Osteoblast (primary cell): ENCODE measurements around the gene ITSN2. TPM values are rescaled to one million over a fixed set of nuclear protein-coding genes. Genes with fewer than 3 reads are reported as not detected.

Experiments
- DNase-seq: peaks from one replicate; pipeline ENCODE4 v3.0.0; 2011; ENCODE audit warnings: low spot score, mixed read lengths; ENCODE audit not compliant: insufficient read length; ENCODE audit errors: missing footprints
- H2AFZ ChIP-seq: 2 replicates; pipeline ENCODE4 v1.6.0; 2011; ENCODE audit warnings: mild to moderate bottlenecking, low read length
- H3K27ac ChIP-seq: 2 replicates; pipeline ENCODE4 v1.5.1; 2011; ENCODE audit warnings: mild to moderate bottlenecking, low read depth, low read length, moderate library complexity
- H3K27me3 ChIP-seq: 2 replicates; pipeline ENCODE4 v1.6.0; 2012; ENCODE audit warnings: mild to moderate bottlenecking, control low read depth, inconsistent platforms, low read length, moderate library complexity; ENCODE audit not compliant: insufficient read depth
- H3K36me3 ChIP-seq: 2 replicates; pipeline ENCODE4 v1.5.1; 2011; ENCODE audit warnings: mild to moderate bottlenecking, low read length, control low read depth, moderate library complexity; ENCODE audit not compliant: insufficient read depth
- H3K4me1 ChIP-seq: 2 replicates; pipeline ENCODE4 v1.5.1; 2011; ENCODE audit warnings: mild to moderate bottlenecking, low read length, control low read depth, moderate library complexity; ENCODE audit not compliant: insufficient read depth
- H3K4me2 ChIP-seq: 2 replicates; pipeline ENCODE4 v1.6.0; 2011; ENCODE audit warnings: mild to moderate bottlenecking, low read length; ENCODE audit not compliant: insufficient read depth
- H3K4me3 ChIP-seq: fragments of 200-600 bp; sonication (generic); 3 replicates; pipeline ENCODE4 v1.5.1; 2012; ENCODE audit warnings: mild to moderate bottlenecking, low read length, inconsistent platforms; ENCODE audit not compliant: insufficient read depth
- H3K79me2 ChIP-seq: 2 replicates; pipeline ENCODE4 v1.6.0; 2012; ENCODE audit warnings: mild to moderate bottlenecking, low read length, control low read depth, inconsistent platforms; ENCODE audit not compliant: insufficient read depth
- H3K9me3 ChIP-seq: 2 replicates; pipeline ENCODE4 v1.5.1; 2011; ENCODE audit warnings: low read depth, low read length, control low read depth
- H4K20me1 ChIP-seq: 2 replicates; pipeline ENCODE4 v1.6.0; 2012; ENCODE audit warnings: mild to moderate bottlenecking, low read length, control low read depth; ENCODE audit not compliant: insufficient read depth
- CTCF ChIP-seq: IDR thresholded peaks from 2 replicates; pipeline ENCODE4 v1.5.1; 2011; ENCODE audit warnings: mild to moderate bottlenecking, low read depth, low read length, moderate library complexity; ENCODE audit errors: extremely low read depth
- small RNA-seq: library from RNA; depleted of rRNA; stranded (forward); fragments of <200 nt; gene quantifications from one replicate; pipeline ENCODE3, GENCODE V24; 2012
- total RNA-seq: library from RNA; depleted of rRNA; stranded (reverse); fragments of >200 nt; gene quantifications from 2 replicates; pipeline ENCODE4 v1.2.3, GENCODE V29; 2012

The ITSN2 gene
- total RNA-seq, 1 donor = 33.7 TPM

- Histone ChIP-seq H3K4me3 (no peak overlapping the region), H3K9me3 (no peaks in the 10 kb centered on the region), H4K20me1 (no peaks in the 10 kb centered on the region), H3K4me2 (no peak overlapping the region), H3K79me2 (no peaks in the 10 kb centered on the region), H3K27ac (no peak overlapping the region), H3K27me3 (no peaks in the 10 kb centered on the region), H3K4me1 (no peaks in the 10 kb centered on the region), H3K36me3 (no peaks in the 10 kb centered on the region), H2AFZ (no peak overlapping the region)
- DNase-seq = no peak
- no peak for TF ChIP-seq CTCF
These were observed 199.6 kb downstream of the ITSN2 start for GRCh38 chr2:24160761-24161160.

- no peaks in the 10 kb centered on the region for H3K4me1 ChIP-seq
- no peak for TF ChIP-seq CTCF
- no peak overlapping the region for H3K4me2 ChIP-seq
- DNase-seq = no peak
- H3K27me3 ChIP-seq = no peaks in the 10 kb centered on the region
- H2AFZ ChIP-seq = no peak overlapping the region
- H3K27ac ChIP-seq = no peak overlapping the region
- H3K9me3 ChIP-seq = no peaks in the 10 kb centered on the region
- no peaks in the 10 kb centered on the region for H4K20me1 ChIP-seq
- no peak overlapping the region for H3K4me3 ChIP-seq
- H3K79me2 ChIP-seq = no peaks in the 10 kb centered on the region
- no peaks in the 10 kb centered on the region for H3K36me3 ChIP-seq
These were observed 200.6 kb downstream of the ITSN2 start for GRCh38 chr2:24159708-24160107.

GRCh38 chr2:24158131-24158530 lies 202.2 kb downstream of the ITSN2 start:
- Histone ChIP-seq H3K4me2 (no peak overlapping the region), H2AFZ (no peak overlapping the region), H3K27me3 (no peaks in the 10 kb centered on the region), H3K27ac (no peak overlapping the region), H3K9me3 (no peaks in the 10 kb centered on the region), H3K79me2 (no peaks in the 10 kb centered on the region), H3K4me1 (no peaks in the 10 kb centered on the region), H4K20me1 (no peaks in the 10 kb centered on the region), H3K4me3 (no peak overlapping the region), H3K36me3 (no peaks in the 10 kb centered on the region)
- no peak for DNase-seq
- no peak for TF ChIP-seq CTCF

GRCh38 chr2:24153478-24153877 lies 206.9 kb downstream of the ITSN2 start:
- TF ChIP-seq CTCF = no peak
- Histone ChIP-seq H3K4me3 (no peak overlapping the region), H3K79me2 (no peaks in the 10 kb centered on the region), H3K27me3 (no peaks in the 10 kb centered on the region), H3K27ac (no peak overlapping the region), H3K36me3 (no peaks in the 10 kb centered on the region), H2AFZ (no peak overlapping the region), H4K20me1 (no peaks in the 10 kb centered on the region), H3K4me1 (no peaks in the 10 kb centered on the region), H3K9me3 (no peaks in the 10 kb centered on the region), H3K4me2 (no peak overlapping the region)
- no peak for DNase-seq

Small RNA genes within 50 kb of the gene (small RNA-seq; reads per million reads assigned to genes)
- not detected for gene HMGN2P20
- gene RF00602 = not detected

Other genes starting within 250 kb of the ITSN2 start
- gene PFN4, start 237.2 kb downstream of the ITSN2 start, total RNA-seq = 0.88 TPM in 1 of 2 replicates, not detected in the other
- gene FAM228B, start 237.1 kb downstream of the ITSN2 start, total RNA-seq = 11.6 and 13.8 TPM in 2 replicates
- gene FAM228A, start 185.5 kb downstream of the ITSN2 start, total RNA-seq = 1.4 and 1.5 TPM in 2 replicates
- 23.2 and 25.0 TPM in 2 replicates for gene NCOA1, start 130.7 kb upstream of the ITSN2 start, total RNA-seq